Thyroid gland (tissue), 4 donors: ENCODE results near the gene WDR13. TPM values are rescaled to one million over a fixed set of nuclear protein-coding genes. Genes with fewer than 3 reads are reported as not detected.
"Not testable (repeated sequence)": the region's sequence is repeated elsewhere in the genome, so short reads cannot be mapped to it uniquely, and the experiment has no call there.

Experiments
- DNase-seq, 2 donors: peaks; one replicate each; pipeline ENCODE4 v3.0.0-alpha.2; 2019
- H3K27ac ChIP-seq, 3 donors: fragments of 200-600 bp; sonication (generic); 1 replicate in 2 of 3; 2 replicates in 1 of 3; pipeline ENCODE4 v1.5.1; 2016 to 2019; ENCODE audit warnings: mild to moderate bottlenecking in 1 of 3, moderate library complexity in 1 of 3
- H3K27me3 ChIP-seq: fragments of 200-600 bp; sonication (generic); one replicate; pipeline ENCODE4 v1.5.1; 2019
- H3K36me3 ChIP-seq, 2 donors: fragments of 200-600 bp; sonication (generic); one replicate each; pipeline ENCODE4 v1.5.1; 2016 to 2019
- H3K4me1 ChIP-seq, 2 donors: fragments of 200-600 bp; sonication (generic); one replicate each; pipeline ENCODE4 v1.5.1; 2017 to 2019
- H3K4me3 ChIP-seq, 3 donors: fragments of 200-600 bp; sonication (generic); replicated peaks in 1 of 3; 1 replicate in 2 of 3; 2 replicates in 1 of 3; pipeline ENCODE4 v1.5.1; 2016; ENCODE audit warnings: mild to moderate bottlenecking in 1 of 3
- H3K9me3 ChIP-seq: fragments of 200-600 bp; sonication (generic); one replicate; pipeline ENCODE4 v1.5.1; 2017
- POLR2A ChIP-seq, 2 donors: fragments of 450-650 bp; IDR thresholded peaks; one replicate each; pipeline ENCODE4 v1.6.1; 2017; ENCODE audit warnings: antibody characterized with exemption in 2 of 2, mild to moderate bottlenecking in 2 of 2, moderate library complexity in 1 of 2
- WGBS, 2 donors: methylation state at CpG; one replicate each; pipeline ENCODE4 v1.1.5; 2017; 5-methylcytosine and 5-hydroxymethylcytosine counted together
- intact Hi-C: fragments of 100-400 bp; cut with DNase I; formaldehyde crosslinking; loops from one replicate; pipeline ENCODE4 v1.15.1; 2023
- small RNA-seq: library from RNA; depleted of rRNA; stranded (forward); fragments of <200 nt; gene quantifications from one replicate; pipeline ENCODE3, GENCODE V24; 2016
- total RNA-seq, 4 donors: library from RNA; depleted of rRNA; stranded (reverse); fragments of >200 nt; gene quantifications; one replicate each; pipeline ENCODE4 v1.2.3, GENCODE V29; 2016
- TF ChIP-seq, protein P1 (sequence below), 6 experiments: fragments of 200-600 bp in 3 of 6; fragments of 450-650 bp in 3 of 6; sonication (generic) in 3 of 6; IDR thresholded peaks; one replicate each; pipeline ENCODE4 v1.5.1; 2016 to 2019; ENCODE audit warnings: antibody characterized with exemption in 6 of 6, mild to moderate bottlenecking in 2 of 6, inconsistent platforms in 1 of 6, moderate library complexity in 1 of 6

The WDR13 gene
- total RNA-seq, 4 donors from 2014 or later = 134 to 181 (median 171) TPM

DNA sequence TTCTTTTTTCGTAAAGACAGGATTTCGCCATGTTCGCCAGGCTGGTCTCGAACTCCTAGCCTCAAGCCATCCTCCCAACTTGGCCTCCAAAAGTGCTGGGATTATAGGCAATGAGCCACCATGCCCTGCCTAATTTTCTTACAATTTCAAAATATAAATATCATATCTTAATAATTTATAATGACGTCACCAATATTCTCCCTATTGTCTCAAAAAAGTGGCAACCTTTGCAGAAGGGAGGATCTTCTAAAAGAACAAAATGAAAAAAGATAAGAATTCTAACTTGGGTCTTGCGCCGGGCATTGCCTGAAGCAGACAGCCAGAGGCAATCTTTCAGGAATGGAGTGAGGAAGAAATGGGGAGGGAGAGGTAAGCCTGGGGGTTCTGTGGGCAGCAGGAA lies 48.4 kb downstream of the WDR13 start:
- H3K4me3 ChIP-seq = no peak overlapping the region
- DNase-seq = no peak
- 87 to 96% methylated on average over 7 of the region's 7 CpGs for WGBS, 2 donors
- TF ChIP-seq, protein P1, sequence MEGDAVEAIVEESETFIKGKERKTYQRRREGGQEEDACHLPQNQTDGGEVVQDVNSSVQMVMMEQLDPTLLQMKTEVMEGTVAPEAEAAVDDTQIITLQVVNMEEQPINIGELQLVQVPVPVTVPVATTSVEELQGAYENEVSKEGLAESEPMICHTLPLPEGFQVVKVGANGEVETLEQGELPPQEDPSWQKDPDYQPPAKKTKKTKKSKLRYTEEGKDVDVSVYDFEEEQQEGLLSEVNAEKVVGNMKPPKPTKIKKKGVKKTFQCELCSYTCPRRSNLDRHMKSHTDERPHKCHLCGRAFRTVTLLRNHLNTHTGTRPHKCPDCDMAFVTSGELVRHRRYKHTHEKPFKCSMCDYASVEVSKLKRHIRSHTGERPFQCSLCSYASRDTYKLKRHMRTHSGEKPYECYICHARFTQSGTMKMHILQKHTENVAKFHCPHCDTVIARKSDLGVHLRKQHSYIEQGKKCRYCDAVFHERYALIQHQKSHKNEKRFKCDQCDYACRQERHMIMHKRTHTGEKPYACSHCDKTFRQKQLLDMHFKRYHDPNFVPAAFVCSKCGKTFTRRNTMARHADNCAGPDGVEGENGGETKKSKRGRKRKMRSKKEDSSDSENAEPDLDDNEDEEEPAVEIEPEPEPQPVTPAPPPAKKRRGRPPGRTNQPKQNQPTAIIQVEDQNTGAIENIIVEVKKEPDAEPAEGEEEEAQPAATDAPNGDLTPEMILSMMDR (IDR thresholded peaks at IDR 0.05) = no peak
- TF ChIP-seq POLR2A (IDR thresholded peaks at IDR 0.05) = no peak
- intact Hi-C loops = no loop called here
- no peak overlapping the region for H3K27ac ChIP-seq
- no peaks in the 10 kb centered on the region for H3K4me1 ChIP-seq
- no peaks in the 10 kb centered on the region for H3K27me3 ChIP-seq
- no peaks in the 10 kb centered on the region for H3K9me3 ChIP-seq
- H3K36me3 ChIP-seq = no peaks in the 10 kb centered on the region

DNA sequence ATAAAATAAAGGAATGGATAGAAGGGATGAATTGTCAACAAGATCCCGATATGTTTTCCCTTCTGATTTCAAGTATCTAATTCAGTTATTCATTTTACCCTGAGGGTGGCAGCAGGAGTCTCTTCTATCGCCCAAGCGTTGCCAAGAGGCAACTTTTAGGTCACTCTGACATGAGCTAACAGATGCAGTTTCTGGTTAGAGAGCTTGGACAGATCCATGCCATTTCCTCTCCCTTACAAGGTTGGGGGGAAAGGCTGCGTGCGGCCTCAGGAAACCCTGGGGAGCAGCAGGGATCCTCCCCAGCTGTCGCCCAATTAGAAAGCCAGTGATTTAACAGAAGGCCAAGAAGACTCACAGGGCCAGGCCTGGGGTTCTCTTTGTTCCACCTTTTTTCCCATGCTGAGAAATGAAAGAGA lies 51.1 kb downstream of the WDR13 start:
- 9 to 12% methylated on average over 6 of the region's 6 CpGs for WGBS, 2 donors
- no peaks in the 10 kb centered on the region for H3K4me1 ChIP-seq
- no peak overlapping the region for H3K27ac ChIP-seq
- no peaks in the 10 kb centered on the region for H3K9me3 ChIP-seq
- intact Hi-C loops = no loop called here
- TF ChIP-seq, protein P1 (IDR thresholded peaks at IDR 0.05) = peak in 3 of 6 experiments; percentile 7 to 38 (median 24)
- no peak for TF ChIP-seq POLR2A (IDR thresholded peaks at IDR 0.05)
- no peaks in the 10 kb centered on the region for H3K27me3 ChIP-seq
- peak; percentile 24 to 34 for DNase-seq
- no peaks in the 10 kb centered on the region for H3K36me3 ChIP-seq
- H3K4me3 ChIP-seq = no peak overlapping the region

DNA sequence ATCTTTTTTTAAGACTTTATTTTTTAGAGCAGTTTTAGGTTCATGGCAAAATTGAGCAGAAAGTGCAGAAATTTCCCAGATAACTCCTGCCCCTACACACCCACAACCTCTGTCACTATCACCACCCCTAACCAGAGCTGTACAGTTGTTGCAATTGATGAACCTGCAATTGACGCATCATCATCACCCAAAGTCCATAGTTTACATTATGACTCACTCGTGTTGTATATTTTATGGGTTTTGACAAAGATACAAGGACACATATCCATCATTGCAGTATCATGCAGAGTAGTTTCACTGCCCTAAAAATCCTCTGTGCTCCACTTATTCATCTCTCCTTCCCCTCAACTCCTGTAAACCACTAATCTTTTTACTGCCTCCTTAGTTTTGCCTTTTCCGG lies 51.8 kb downstream of the WDR13 start:
- DNase-seq = no peak
- H3K9me3 ChIP-seq = no peaks in the 10 kb centered on the region
- no peaks in the 10 kb centered on the region for H3K4me1 ChIP-seq
- no peaks in the 10 kb centered on the region for H3K36me3 ChIP-seq
- intact Hi-C loops = no loop called here
- no peak for TF ChIP-seq POLR2A (IDR thresholded peaks at IDR 0.05)
- TF ChIP-seq, protein P1 (IDR thresholded peaks at IDR 0.05) = no peak
- H3K27ac ChIP-seq = no peak overlapping the region
- H3K4me3 ChIP-seq = no peak overlapping the region
- WGBS, 2 donors = 90% methylated on average over 3 of the region's 3 CpGs
- H3K27me3 ChIP-seq = no peaks in the 10 kb centered on the region

DNA sequence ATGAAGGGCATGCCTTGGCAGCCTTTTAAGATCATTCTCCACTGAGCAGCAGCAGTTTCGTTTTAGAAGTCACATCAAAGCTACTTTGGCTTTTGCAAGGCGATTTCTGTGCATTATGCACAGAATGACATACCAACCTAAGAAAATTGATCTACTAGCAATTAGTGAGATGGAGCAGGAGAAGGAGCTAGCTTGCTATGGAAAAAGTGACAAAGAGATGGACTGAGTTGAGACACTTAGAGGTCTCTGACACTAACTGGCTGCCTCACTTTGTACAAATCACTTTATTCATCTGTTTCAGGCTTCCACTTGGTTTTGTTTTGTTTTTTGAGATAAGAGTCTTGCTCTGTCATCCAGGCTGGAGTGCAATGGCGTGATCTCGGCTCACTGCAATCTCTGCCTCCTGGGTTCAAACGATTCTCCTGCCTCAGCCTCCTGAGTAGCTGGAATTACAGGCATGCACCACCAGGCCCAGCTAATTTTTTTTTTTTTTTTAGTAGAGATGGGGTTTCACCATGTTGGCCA lies 54.8 kb downstream of the WDR13 start:
- DNase-seq, H3K9me3 ChIP-seq, H3K27ac ChIP-seq, H3K4me1 ChIP-seq, H3K27me3 ChIP-seq, intact Hi-C loops, H3K36me3 ChIP-seq, H3K4me3 ChIP-seq: not testable (repeated sequence)
- 67 to 70% methylated on average over 5 of the region's 5 CpGs for WGBS, 2 donors

DNA sequence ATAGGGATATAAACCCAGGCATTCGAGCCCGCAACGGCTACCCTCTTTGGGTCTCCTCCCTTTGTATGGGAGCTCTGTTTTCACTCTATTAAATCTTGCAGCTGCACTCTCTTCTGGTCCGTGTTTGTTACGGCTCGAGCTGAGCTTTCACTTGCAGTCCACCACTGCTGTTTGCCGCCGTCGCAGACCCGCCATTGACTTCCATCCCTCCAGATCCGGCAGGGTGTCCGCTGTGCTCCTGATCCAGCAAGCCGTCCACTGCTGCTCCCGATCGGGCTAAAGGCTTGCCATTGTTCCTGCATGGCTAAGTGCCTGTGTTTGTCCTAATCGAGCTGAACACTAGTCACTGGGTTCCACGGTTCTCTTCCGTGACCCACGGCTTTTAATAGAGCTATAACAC lies 57.5 kb downstream of the WDR13 start:
- H3K27me3 ChIP-seq, H3K36me3 ChIP-seq, H3K27ac ChIP-seq, intact Hi-C loops, DNase-seq, H3K4me1 ChIP-seq, H3K4me3 ChIP-seq, H3K9me3 ChIP-seq: not testable (repeated sequence)
- 63 to 69% methylated on average over 15 to 18 of the region's 19 CpGs for WGBS, 2 donors

Small RNAs within 50 kb of the gene (small RNA-seq; reads per million reads assigned to genes)
- not detected for gene MRPL32P1

Other genes with a start within 250 kb of the WDR13 start
- gene SSX3, start 240.8 kb upstream of the WDR13 start, total RNA-seq = under 1 TPM in 1 of 4 donors, not detected in 3; 0.81 TPM
- gene SSX4, start 214.0 kb upstream of the WDR13 start, total RNA-seq = not detected
- gene SSX4B, start 185.5 kb upstream of the WDR13 start, total RNA-seq = not detected
- gene SLC38A5, start 127.2 kb upstream of the WDR13 start, total RNA-seq = 10 to 100 TPM in 3 of 4 donors, 1 to 10 TPM in 1; 9.9 to 76.8 (median 40.1) TPM
- gene FTSJ1, start 121.3 kb upstream of the WDR13 start, total RNA-seq = 10 to 100 TPM; 45.9 to 64.9 (median 62.5) TPM
- gene PORCN, start 88.5 kb upstream of the WDR13 start, total RNA-seq = 10 to 100 TPM; 14.5 to 36.4 (median 21.4) TPM
- 10 to 100 TPM; 11.0 to 43.5 (median 35.5) TPM for gene EBP, start 75.7 kb upstream of the WDR13 start, total RNA-seq
- gene TBC1D25, start 57.8 kb upstream of the WDR13 start, total RNA-seq = 10 to 100 TPM in 3 of 4 donors, 1 to 10 TPM in 1; 9.4 to 16.5 (median 12.2) TPM
- gene RBM3, start 23.0 kb upstream of the WDR13 start, total RNA-seq = 100 to 1,000 TPM; 122 to 250 (median 177) TPM
- 1 to 10 TPM; 1.4 to 4.8 (median 3.3) TPM for gene WAS, start 86.3 kb downstream of the WDR13 start, total RNA-seq
- 1 to 10 TPM; 2.7 to 8.6 (median 7.1) TPM for gene SUV39H1, start 99.2 kb downstream of the WDR13 start, total RNA-seq
- gene GLOD5, start 164.3 kb downstream of the WDR13 start, total RNA-seq = 1 to 10 TPM in 2 of 4 donors, not detected in 2; 1.2 to 3.3 TPM
- not detected for gene GATA1, start 189.1 kb downstream of the WDR13 start, total RNA-seq
- gene HDAC6, start 204.6 kb downstream of the WDR13 start, total RNA-seq = 100 to 1,000 TPM in 1 of 4 donors, 10 to 100 TPM in 3; 80.4 to 124 (median 90.5) TPM
- not detected for gene ERAS, start 229.0 kb downstream of the WDR13 start, total RNA-seq
- 1 to 10 TPM; 1.5 to 4.0 (median 3.4) TPM for gene PCSK1N, start 238.1 kb downstream of the WDR13 start, total RNA-seq